ELR (cell line): ENCODE measurements around the gene SYDE1.

Experiments used
- DNase-seq: peaks from one replicate; pipeline ENCODE4 v3.0.0-alpha.2; 2015; ENCODE audit warnings: low read depth

Gene SYDE1

DNA sequence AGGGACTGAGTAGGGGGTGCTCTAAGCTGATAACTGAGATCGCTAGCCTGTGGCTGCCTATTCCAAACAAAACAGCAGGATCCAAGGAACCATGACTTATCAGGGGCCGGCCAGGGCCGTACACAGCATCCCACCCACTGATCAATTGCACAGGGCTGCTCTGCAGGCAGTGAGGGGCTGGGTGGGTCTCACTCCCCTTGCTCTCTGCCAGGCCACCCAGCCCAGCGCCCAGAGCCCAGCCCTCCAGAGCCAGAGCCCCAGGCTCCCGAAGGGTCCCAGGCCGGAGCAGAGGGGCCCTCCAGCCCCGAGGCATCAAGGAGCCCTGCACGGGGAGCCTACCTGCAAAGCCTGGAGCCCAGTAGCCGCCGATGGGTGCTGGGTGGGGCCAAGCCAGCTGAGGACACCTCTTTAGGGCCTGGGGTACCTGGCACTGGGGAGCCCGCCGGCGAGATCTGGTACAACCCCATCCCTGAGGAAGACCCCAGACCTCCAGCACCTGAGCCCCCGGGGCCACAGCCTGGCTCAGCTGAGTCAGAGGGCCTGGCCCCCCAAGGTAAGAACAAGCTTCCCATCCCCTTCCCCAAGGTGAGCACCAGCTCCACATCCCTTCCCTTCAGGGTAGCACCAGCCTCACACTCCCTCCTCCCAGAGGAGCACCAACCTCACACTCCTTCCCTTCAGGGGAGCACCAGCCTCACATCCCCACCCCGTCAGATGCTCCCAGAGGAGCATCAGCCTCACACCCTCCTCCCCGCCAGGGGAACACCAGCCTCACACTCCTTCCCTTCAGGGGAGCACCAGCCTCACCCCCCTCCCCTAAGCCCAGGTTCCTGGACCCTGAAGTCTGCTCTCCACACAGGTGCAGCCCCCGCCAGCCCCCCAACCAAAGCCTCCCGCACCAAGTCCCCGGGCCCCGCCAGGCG is 1.9 kb downstream of the SYDE1 start:
- DNase-seq = no peak

DNA sequence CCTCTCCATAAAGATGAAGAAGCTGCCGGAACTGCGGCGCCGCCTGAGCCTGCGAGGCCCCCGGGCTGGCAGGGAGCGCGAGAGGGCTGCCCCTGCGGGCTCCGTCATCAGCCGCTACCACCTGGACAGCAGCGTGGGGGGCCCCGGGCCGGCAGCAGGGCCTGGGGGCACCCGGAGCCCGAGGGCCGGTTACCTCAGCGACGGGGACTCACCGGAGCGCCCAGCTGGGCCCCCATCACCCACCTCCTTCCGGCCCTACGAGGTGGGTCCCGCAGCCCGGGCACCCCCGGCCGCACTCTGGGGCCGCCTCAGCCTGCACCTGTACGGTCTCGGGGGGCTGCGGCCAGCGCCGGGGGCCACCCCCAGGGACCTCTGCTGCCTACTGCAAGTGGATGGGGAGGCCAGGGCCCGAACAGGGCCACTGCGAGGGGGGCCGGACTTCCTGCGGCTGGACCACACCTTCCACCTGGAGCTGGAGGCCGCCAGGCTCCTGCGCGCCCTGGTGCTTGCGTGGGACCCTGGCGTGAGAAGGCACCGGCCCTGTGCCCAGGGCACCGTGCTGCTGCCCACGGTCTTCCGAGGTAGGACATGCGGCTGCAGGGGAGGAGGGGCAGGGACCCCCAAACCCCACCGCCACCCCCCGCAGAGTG is 2.7 kb downstream of the SYDE1 start:
- DNase-seq = no peak

DNA sequence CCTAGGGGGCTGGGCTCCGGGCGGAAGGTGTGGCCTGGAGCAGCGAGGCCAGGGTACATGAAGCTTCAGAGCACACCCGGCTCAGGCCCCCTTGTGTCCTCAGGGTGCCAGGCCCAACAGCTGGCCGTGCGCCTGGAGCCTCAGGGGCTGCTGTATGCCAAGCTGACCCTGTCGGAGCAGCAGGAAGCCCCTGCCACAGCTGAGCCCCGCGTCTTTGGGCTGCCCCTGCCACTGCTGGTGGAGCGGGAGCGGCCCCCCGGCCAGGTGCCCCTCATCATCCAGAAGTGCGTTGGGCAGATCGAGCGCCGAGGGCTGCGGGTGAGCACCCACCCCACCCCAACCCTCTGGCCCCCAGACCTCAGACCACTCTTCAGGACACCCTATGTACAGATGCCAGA is 3.2 kb downstream of the SYDE1 start:
- no peak for DNase-seq

DNA sequence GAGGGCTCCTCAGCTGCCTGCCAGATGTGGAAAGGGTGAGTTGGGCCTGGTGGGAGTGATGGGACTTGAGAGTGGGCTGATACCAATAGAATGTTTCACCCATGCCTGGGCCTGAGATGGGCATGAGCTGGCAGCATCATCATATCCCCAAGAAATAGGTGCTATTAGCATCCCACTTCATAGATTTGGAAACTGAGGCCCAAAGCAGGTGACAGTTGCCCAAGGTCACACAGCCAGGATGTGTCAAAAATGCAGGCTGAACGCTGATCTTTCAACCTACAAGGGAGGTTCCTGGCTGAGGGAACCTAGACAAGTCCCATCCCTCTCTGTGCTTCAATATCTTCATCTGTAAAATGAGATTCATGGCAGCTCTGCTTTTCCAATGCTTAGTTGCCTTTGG is 4.6 kb downstream of the SYDE1 start:
- DNase-seq = no peak

DNA sequence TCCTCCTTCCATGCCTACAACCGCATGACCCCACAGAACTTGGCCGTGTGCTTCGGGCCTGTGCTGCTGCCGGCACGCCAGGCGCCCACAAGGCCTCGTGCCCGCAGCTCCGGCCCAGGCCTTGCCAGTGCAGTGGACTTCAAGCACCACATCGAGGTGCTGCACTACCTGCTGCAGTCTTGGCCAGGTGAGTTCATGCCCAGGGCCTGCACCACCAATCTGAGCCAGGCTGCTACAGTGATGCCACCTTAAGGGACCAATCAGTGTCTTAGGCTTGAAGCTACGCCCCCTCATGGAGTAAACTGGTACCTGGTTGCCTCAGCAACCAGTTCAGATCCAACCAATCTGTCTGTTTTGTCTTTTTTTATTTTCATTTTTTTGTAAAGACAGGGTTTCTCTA is 5.2 kb downstream of the SYDE1 start:
- peak; percentile 30 for DNase-seq

DNA sequence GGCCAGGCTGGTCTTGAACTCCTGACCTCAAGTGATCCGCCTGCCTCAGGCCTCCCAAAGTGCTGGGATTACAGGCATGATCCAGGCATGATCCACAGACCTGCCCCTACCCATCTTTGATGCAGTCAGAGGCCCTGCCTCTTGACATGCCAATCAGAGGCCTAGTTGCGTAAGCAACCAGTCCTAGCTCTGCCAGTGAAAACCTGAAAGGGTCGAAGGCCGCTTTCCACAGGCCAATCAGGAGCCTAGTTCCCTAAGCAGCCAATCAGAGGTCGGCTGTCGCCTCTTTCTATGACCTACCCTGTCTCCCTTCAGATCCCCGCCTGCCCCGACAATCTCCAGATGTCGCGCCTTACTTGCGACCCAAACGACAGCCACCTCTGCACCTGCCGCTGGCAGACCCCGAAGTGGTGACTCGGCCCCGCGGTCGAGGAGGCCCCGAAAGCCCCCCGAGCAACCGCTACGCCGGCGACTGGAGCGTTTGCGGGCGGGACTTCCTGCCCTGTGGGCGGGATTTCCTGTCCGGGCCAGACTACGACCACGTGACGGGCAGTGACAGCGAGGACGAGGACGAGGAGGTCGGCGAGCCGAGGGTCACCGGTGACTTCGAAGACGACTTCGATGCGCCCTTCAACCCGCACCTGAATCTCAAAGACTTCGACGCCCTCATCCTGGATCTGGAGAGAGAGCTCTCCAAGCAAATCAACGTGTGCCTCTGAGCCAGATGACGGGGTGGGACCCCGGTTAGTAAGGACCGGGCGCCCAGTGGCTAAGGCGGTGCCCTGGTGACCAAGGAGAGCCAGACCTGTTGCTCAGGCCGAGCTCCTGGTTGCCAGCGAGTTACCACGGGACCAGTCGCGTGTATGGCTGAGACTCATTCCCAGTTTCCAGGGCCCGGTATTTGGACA is 6.3 kb downstream of the SYDE1 start:
- DNase-seq = no peak

DNA sequence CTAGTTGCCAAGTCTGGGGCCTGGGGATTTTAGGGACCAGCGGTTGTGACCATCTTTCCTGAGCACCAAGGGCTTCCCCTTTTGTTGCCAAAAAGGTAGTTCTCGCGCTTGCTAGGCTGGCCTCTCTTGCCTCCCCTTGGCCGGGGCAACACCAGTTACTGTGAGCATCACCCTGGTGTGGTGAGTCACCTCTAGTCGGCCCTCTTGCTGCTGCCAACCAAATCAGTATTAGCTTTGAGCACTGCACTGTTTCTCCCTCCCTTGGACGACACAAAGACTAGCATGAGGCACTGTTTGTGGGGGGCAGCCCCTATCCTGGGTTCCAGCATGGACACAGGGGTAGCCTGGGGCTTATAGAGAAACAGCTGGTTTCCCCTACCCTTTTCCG is 6.9 kb downstream of the SYDE1 start:
- DNase-seq = peak; percentile 63

DNA sequence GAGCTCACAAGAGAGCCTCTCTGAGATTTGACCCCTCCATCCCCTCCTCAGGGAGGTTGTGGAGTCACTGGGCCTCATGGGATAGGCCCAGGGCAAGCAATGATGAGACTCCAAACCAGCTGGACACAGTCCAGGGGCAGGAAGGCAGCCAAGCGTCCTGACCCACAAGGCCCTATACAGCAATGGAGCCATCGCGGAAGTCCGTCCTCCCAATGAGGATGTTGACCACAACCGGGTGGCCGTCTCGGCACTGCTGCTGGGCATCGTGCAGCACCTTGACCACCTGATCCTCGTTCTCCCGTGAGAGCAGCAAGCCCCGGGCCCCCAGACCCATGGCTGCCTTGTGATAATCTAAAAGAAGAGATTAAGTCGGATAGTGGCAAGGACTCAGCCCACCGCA is 7.9 kb downstream of the SYDE1 start:
- DNase-seq = no peak

DNA sequence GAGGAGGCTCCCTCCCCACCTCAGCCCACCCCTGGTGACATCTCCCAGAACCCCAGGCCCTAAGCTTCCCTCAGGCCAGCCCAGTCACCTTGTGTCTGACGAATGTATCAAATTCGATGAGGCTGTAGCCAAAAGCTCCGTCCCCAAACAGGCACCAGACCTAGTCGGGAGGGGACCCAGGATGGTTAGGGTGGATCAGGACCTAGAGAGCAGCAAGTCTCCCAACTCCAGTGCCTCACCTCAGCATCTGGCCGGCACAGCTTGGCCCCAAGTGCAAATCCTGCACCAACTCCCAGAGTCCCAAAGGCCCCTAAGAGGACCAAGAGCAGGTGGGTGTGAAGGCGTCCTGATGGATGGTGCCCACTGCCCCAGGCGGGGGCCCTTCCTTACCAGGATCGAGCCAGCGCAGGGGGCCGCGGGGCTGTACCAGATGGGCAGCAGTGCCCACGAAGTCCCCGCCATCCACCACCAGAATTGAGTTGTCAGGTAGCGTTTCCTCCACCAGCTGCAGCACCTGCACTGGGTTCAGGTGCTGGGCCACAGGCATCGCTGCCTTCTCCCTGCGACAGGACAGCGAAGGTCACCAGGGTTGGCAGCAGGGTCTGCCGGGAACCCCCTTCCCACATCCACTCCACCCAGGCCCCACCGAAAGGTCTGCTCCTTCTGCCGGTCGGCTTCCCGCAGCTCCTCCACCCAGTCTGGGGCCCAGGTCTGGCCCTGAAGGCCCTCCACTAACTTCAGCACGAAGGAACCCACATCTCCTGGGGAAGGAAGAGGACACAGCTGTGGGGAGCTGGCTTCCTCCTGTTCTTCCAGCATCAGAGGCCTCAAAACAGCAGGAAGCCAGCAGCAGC is 8.8 kb downstream of the SYDE1 start:
- DNase-seq = no peak

DNA sequence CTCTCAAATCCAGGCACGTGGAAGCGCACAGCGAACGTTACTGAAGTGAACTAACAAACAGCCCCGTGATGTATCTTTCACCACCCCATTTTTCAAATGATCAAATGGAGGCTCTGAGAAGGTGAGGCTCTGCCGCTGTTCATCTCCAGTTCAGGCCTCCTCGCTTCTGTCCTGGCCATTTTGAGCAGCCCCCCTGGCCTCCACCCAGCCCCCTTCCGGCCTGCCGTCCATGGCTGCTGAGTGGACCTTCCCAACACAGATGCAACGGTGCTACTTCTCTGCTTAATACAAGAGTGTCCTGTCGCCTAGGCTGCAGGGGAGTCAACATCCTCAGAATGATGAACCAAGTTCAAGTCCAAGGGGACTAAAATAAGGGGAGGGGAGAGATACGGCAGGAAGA is 9.7 kb downstream of the SYDE1 start:
- DNase-seq = no peak

DNA sequence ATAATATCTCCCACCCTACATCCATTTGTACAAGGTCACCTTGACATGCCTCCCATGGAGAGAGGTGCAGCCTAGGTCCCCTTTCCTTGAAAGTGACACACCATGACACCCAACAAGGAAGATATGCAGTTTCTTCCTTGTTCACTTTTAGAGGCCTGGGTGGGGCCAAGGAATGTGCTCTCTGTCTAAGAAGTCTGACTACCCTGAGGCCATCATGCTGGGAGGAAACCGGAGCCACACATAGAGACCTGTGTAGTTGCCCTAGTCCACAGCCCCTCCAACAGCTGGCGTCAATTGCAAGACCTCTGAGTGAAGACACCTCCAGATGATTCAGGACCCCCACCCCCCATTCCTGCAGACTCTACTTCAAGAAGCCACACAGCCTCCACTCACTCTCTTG is 11.0 kb downstream of the SYDE1 start:
- DNase-seq = no peak

DNA sequence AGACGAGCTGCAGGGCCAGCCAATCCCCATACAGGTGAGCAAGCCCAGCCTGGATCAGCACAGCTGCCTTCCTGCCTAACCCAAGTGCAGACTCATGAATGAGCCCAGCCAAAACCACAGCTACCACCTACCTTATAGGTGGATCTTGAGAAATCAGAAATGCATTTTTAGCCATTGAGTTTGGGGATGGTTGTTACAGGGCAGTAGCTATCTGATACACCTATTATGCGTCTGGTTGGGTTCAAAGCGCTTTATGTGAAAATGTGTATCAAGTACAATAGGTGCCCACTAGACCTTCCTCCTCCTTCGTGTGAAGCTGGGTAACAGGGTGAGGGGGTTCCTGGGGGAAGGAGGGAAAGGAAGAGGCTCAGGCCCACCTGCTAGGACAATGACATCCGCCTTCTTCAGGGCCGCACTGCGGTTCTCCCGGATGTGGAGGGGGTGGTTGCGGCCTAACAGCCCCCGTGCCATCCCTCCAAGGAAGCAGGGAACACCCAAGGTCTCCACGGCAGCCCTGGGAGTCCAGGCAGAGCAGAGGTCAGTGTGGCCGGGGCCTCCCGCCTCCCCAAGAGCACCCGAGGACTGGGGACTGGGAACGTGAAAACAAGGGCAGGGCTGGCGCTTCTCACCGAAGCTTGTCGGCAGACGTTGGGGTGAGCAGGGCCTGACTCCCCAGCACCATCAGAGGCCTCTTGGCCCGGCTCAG is 11.7 kb downstream of the SYDE1 start:
- no peak for DNase-seq

DNA sequence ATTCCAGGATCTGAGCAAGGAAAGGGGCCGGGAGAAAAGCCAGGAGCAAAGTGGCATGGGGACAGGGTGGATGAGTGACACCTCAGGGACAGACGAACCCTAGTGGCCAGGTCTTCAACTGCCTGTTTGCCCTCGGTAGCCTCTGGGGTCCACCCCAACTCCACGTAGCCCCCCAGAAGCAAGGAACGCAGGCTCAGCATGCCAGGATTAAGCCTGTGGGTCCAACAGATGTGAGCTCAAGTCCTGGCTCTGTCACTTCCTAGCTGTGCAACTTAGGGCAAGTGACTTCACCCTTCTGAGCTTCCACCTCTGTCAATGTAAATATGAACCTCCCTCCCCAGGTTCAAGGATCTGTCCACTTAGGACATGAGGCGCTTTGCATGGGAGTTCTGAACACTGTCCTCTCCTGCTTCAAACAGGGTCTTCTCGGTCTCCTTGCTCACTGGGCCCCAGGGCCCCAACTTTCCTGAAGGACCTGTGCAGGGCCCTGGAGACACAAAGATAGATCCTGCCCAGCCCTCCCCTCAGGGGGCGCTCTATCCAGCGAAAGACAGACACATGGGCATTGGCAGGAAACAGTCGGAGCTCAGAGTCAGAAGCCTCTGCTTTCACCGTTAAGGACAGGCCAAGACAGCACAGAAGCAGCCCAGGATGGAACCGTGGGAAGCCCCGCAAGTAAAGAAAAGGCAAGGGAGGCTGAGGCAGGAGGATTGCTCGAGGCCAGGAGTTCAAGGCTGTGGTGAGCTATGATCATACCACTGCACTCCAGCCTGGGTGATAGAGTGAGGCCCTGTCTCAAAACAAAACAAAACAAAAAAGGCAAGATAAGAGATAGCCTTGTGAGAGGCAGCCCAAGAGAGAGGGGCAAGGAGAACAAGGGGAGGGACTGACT is 13.2 kb downstream of the SYDE1 start:
- DNase-seq = no peak

DNA sequence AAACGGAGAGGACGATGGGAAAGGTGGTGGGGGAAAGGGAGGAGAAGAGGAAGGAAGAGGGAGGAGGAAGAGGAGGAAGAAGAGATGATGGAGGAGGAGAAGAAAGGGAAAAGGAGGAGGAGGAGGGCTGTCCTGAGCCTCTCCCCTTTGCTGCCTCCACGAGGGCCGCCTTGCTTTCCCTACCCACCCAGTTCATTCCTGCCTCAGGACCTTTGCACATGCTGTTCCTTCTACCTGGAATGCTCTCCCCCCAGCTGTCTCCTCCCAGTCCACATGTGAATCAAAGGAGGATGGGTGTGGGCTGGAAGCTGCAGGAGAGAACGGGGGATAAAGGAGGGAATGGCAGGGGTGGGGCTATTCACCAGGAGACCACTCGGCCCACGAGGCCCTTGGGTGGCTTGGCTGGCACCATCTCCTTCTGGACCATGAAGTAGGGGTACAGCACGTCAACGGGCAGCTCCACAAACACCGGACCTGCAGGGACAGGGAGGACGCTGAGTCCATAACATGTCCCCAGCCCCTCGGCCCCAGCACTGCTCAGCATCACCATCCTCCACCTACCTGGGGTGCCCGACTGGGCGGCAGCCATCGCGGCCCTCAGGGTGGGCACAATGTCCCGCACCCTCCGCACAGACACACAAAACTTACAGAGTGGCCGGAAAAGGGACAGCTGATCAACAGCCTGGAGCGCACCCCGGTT is 15.3 kb downstream of the SYDE1 start:
- DNase-seq = no peak

DNA sequence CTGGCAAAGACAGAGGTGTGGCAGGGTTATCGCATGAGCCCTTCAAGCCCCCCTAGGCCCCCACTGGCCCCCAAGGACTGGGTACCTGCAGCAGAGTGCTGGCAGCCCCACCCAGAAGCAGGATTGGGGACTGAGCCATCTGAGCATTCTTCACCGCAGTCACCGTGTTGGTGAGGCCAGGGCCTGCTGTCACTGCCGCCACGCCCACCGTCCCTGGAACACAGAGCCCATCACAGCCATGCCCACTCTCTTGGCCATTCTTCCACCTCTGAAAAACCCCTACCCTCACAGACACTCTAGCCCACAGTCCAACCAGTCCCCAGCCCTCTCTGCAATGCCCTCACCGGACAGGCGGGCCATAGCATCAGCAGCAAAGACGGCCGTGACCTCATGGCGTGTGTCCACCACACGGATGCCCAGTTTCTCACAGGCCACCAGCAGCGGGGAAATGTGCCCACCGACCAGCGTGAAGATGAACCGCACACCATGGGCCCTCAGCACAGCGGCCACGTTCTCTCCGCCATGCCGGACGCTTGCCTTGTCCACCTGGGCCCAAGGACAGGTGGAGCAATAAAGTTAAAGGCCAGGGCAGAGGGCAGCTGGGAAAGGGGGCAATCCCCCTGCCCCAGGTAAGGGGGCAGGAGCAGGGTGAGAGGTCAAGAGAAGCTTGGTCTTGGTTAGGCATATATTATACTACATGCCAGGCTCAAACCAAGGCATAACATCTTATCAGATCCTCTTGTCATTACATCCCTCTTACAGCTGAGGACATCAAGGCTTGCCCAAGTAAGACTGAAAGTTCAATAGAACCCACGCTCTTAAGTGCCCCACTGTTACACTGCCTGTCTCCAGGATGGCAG is 16.1 kb downstream of the SYDE1 start:
- no peak for DNase-seq

DNA sequence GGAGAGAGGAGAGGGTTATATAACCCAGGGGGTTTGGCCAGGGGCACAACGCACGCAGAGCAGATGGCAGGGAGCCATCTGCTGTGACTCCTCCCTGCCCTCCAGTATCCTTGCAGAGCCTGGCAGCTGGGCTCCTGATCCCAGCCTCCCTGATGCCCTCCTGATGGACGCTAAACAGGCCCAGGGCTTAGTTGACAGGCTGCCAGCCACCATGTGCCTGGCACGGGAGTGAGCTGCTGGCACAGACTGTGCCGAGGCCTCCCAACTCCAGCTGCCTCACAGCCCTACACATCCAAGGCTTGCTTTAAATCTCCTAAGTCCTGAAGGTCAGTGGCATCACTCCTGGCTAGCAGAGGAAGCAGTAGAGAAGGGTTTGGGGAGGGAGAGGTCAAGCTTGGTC is 16.7 kb downstream of the SYDE1 start:
- no peak for DNase-seq

DNA sequence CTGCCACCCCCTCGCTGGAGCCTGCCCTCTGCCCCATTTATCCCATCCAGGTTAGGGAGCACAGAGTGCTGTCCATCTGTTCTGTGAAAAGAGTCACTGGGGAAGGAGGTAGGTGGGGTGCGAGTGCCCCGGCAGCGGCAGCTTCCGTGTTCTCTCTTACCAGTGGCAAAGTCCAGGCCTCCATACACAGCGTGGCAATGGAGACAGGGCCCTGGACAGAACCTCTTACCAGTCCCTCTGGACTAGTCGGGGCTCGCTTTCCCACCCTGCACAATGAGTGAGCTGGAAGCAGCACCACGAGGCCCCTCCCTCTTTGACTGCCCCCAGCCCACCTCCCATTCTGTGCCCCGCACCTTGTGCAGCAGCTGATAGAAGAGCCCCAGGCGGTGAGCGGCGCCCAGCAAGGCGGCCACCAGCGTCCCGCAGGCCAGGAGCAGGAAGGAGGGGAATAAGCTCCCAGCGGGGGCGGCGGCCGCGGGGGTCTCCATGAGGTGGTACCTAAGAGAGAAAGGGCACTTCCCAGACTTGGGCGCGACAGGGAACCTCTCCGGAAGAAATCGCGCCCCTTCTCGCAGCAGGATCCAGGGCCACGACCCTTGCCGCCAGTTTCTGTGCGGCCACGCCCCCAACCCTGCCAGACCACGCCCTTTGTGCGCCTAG is 17.5 kb downstream of the SYDE1 start:
- DNase-seq = no peak
